HCT116 (cell line): Measurements from ENCODE around the gene RAB3GAP2. TPM values are rescaled to one million over a fixed set of nuclear protein-coding genes. Genes with fewer than 3 reads are reported as not detected.

ENCODE experiments used
- ATAC-seq: fragments of 200-7000 bp; cut with Tn5 transposase; 2 replicates; pipeline ENCODE4 v1.9.1; 2020; ENCODE audit warnings: mild to moderate bottlenecking, moderate library complexity
- BruUV-seq: library from RNA; stranded (reverse); fragments of 400-500 nt; replicated peaks from 2 replicates; lab custom pipeline; 2021; lab: Mats Ljungman, UMichigan
- CTCF ChIA-PET: fragments of 300-600 bp; sonication (Branson Sonifier 250); formaldehyde crosslinking; loops from one replicate; lab custom pipeline; 2021; ENCODE audit warnings: antibody characterized with exemption; lab: Charles Lee
- POLR2A ChIA-PET: fragments of 300-600, 350-600 bp; sonication (Branson Sonifier 250); formaldehyde crosslinking; loops from one replicate; lab custom pipeline; 2021; ENCODE audit warnings: antibody characterized with exemption; lab: Charles Lee
- RAD21 ChIA-PET, 2 experiments: fragments of 300-600 bp; sonication (Branson Sonifier 250); formaldehyde crosslinking; loops; one replicate each; lab custom pipeline; 2023; ENCODE audit warnings: low total read pairs in 2 of 2; ENCODE audit not compliant: uncharacterized antibody in 2 of 2, unreplicated experiment in 2 of 2, low non-redundant PET in 1 of 2; lab: Charles Lee
- DNase-seq: peaks from one replicate; pipeline ENCODE4 v3.0.0-alpha.2; 2010; ENCODE audit warnings: low read depth, low spot score
- H2AFZ ChIP-seq: fragments of 200-600 bp; shearing (Covaris generic), sonication (generic); 2 replicates; pipeline ENCODE4 v1.6.1; 2017; ENCODE audit warnings: low read depth, mixed run types, mixed read lengths, antibody characterized with exemption, low read length; ENCODE audit not compliant: poor library complexity, severe bottlenecking
- H3K27ac ChIP-seq: 2 replicates; pipeline ENCODE4 v1.5.1; 2012; ENCODE audit warnings: low read depth, low read length
- H3K27me3 ChIP-seq: fragments of 200-600 bp; sonication (generic); 2 replicates; pipeline ENCODE4 v1.6.1; 2016; ENCODE audit warnings: mixed run types, low read length, mixed read lengths; ENCODE audit not compliant: insufficient read depth
- H3K36me3 ChIP-seq, 2 experiments: fragments of 200-500 bp in 1 of 2; fragments of 200-600 bp in 1 of 2; sonication (Bioruptor generic) in 1 of 2; sonication (generic) in 1 of 2; 2 replicates each; pipeline versions ENCODE4 v1.5.1 to v1.6.1; 2014 to 2016; ENCODE audit warnings: low read length in 2 of 2, inconsistent platforms in 1 of 2, mixed read lengths in 1 of 2, mixed run types in 1 of 2; ENCODE audit not compliant: insufficient read depth in 2 of 2, control insufficient read depth in 1 of 2
- H3K4me1 ChIP-seq, 2 experiments: fragments of 200-600 bp in 1 of 2; sonication (generic) in 1 of 2; 2 replicates each; pipeline versions ENCODE4 v1.5.1 to v1.6.1; 2012 to 2017; ENCODE audit warnings: low read length in 2 of 2, inconsistent platforms in 1 of 2, mild to moderate bottlenecking in 1 of 2, mixed read lengths in 1 of 2, mixed run types in 1 of 2, moderate library complexity in 1 of 2; ENCODE audit not compliant: insufficient read depth in 2 of 2, control insufficient read depth in 1 of 2
- H3K4me2 ChIP-seq: fragments of 200-600 bp; sonication (generic); 2 replicates; pipeline ENCODE4 v1.6.1; 2017; ENCODE audit warnings: mixed run types, low read length, mixed read lengths
- H3K4me3 ChIP-seq, 2 experiments: fragments of 200-600 bp in 1 of 2; sonication (generic) in 1 of 2; replicated peaks in 1 of 2; 2 replicates each; pipeline ENCODE4 v1.5.1; 2011 to 2016; ENCODE audit warnings: low read length in 2 of 2, control low read depth in 1 of 2, low read depth in 1 of 2, mild to moderate bottlenecking in 1 of 2, mixed read lengths in 1 of 2, mixed run types in 1 of 2
- H3K79me2 ChIP-seq: fragments of 200-600 bp; sonication (generic); 2 replicates; pipeline ENCODE4 v1.6.1; 2017; ENCODE audit warnings: mild to moderate bottlenecking, mixed run types, low read length, moderate library complexity, mixed read lengths; ENCODE audit not compliant: insufficient read depth
- H3K9ac ChIP-seq: fragments of 200-600 bp; sonication (generic); 2 replicates; pipeline ENCODE4 v1.6.1; 2016; ENCODE audit warnings: low read length, mixed read lengths
- H3K9me2 ChIP-seq: fragments of 200-600 bp; sonication (generic), shearing (Covaris generic); 2 replicates; pipeline ENCODE4 v1.6.1; 2017; ENCODE audit warnings: mixed run types, mild to moderate bottlenecking, moderate library complexity; ENCODE audit not compliant: insufficient read depth
- H3K9me3 ChIP-seq, 2 experiments: fragments of 200-500 bp in 1 of 2; fragments of 200-600 bp in 1 of 2; sonication (Bioruptor generic) in 1 of 2; sonication (generic) in 1 of 2; 2 replicates each; pipeline ENCODE4 v1.6.1; 2014 to 2017; ENCODE audit warnings: low read length in 2 of 2, mixed read lengths in 2 of 2, inconsistent platforms in 1 of 2, low read depth in 1 of 2, mild to moderate bottlenecking in 1 of 2, mixed run types in 1 of 2, moderate library complexity in 1 of 2; ENCODE audit not compliant: control insufficient read depth in 1 of 2, insufficient read depth in 1 of 2
- H4K20me1 ChIP-seq: fragments of 200-600 bp; sonication (generic), shearing (Covaris generic); 2 replicates; pipeline ENCODE4 v1.6.1; 2017; ENCODE audit warnings: mixed run types, mild to moderate bottlenecking, moderate library complexity; ENCODE audit not compliant: insufficient read depth
- FOSL1 ChIP-seq: IDR thresholded peaks from 2 replicates; pipeline ENCODE4 v1.6.1; 2012; ENCODE audit warnings: low read depth
- POLR2AphosphoS5 ChIP-seq: IDR thresholded peaks from 2 replicates; pipeline ENCODE4 v1.6.1; 2011; ENCODE audit warnings: mild to moderate bottlenecking, low read depth, low read length, moderate library complexity
- RAD21 ChIP-seq: IDR thresholded peaks from 2 replicates; pipeline ENCODE4 v1.6.1; 2012; ENCODE audit warnings: low read depth, mild to moderate bottlenecking
- SP1 ChIP-seq: IDR thresholded peaks from 2 replicates; pipeline ENCODE4 v1.6.1; 2012; ENCODE audit warnings: low read depth
- TCF7L2 ChIP-seq: IDR thresholded peaks from 2 replicates; pipeline ENCODE4 v1.7.0; 2011; ENCODE audit warnings: borderline replicate concordance, inconsistent platforms; ENCODE audit not compliant: insufficient read depth, insufficient read length; ENCODE audit errors: extremely low read depth
- YY1 ChIP-seq: IDR thresholded peaks from 2 replicates; pipeline ENCODE4 v1.6.1; 2011; ENCODE audit warnings: low read length, low read depth, moderate library complexity, mild to moderate bottlenecking; ENCODE audit not compliant: insufficient replicate concordance; ENCODE audit errors: extremely low read depth
- intact Hi-C: fragments of 100-400 bp; cut with micrococcal nuclease; formaldehyde crosslinking; loops from 2 replicates; pipeline ENCODE4 v1.10.0; 2022
- total RNA-seq: library from RNA; stranded (reverse); gene quantifications from one replicate; pipeline ENCODE4 v1.2.1, GENCODE V29; 2021; ENCODE audit not compliant: unreplicated experiment
- TF ChIP-seq, protein P1 (sequence below), 3 experiments: fragments of 200-600 bp in 1 of 3; sonication (generic) in 1 of 3; IDR thresholded peaks in 2 of 3; conservative IDR thresholded peaks in 1 of 3; 2 replicates each; pipeline ENCODE4 v1.5.1; 2012 to 2017; ENCODE audit warnings: low read depth in 2 of 3, low read length in 2 of 3, antibody characterized with exemption in 1 of 3, borderline replicate concordance in 1 of 3, control low read depth in 1 of 3, mild to moderate bottlenecking in 1 of 3, mixed read lengths in 1 of 3, mixed run types in 1 of 3, moderate library complexity in 1 of 3; ENCODE audit not compliant: insufficient read depth in 1 of 3
- TF ChIP-seq, protein P2 (sequence below): IDR thresholded peaks from 2 replicates; pipeline ENCODE4 v1.6.1; 2012; ENCODE audit warnings: low read depth

Gene RAB3GAP2
- total RNA-seq, 1 experiment from 2014 or later = 32.5 TPM

DNA sequence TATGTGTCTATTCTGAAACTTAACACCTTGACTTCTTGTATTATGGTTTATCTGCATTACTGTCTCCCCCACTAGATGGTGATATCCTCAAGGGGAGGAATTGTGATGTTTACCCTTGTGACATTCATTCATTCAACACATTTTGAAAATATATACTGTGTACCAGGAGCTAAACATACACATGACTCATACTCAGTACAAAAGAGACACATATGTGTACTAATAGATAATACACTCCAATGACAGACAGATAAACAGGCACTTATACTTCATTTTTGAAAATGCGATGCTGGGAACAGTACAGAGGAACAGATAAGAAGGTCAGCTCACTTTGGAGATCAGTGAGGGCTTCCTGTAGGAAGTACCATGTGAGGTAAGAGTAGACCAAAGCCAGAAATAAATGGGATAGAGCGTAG, 8.9 kb upstream of the RAB3GAP2 start:
- TF ChIP-seq, protein P1, sequence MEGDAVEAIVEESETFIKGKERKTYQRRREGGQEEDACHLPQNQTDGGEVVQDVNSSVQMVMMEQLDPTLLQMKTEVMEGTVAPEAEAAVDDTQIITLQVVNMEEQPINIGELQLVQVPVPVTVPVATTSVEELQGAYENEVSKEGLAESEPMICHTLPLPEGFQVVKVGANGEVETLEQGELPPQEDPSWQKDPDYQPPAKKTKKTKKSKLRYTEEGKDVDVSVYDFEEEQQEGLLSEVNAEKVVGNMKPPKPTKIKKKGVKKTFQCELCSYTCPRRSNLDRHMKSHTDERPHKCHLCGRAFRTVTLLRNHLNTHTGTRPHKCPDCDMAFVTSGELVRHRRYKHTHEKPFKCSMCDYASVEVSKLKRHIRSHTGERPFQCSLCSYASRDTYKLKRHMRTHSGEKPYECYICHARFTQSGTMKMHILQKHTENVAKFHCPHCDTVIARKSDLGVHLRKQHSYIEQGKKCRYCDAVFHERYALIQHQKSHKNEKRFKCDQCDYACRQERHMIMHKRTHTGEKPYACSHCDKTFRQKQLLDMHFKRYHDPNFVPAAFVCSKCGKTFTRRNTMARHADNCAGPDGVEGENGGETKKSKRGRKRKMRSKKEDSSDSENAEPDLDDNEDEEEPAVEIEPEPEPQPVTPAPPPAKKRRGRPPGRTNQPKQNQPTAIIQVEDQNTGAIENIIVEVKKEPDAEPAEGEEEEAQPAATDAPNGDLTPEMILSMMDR (IDR thresholded peaks at IDR 0.05 in 2 of 3, conservative IDR thresholded peaks at IDR 0.05 in 1 of 3; ENCODE audit: borderline replicate concordance in 1 of 3, insufficient read depth in 1 of 3, low read depth in 2 of 3, low read length in 2 of 3) = peak; percentile 55 to 73 (median 65)
- TF ChIP-seq RAD21 = peak; percentile 87
- TF ChIP-seq SP1 = no peak
- ATAC-seq (peak; percentile 83), DNase-seq (peak; percentile 24)
- peak overlapping the region; percentile 19 for H2AFZ ChIP-seq
- H3K4me2 ChIP-seq = no peak overlapping the region
- no TSS peak for BruUV-seq
- H3K79me2 ChIP-seq = no peaks in the 10 kb centered on the region
- POLR2A ChIA-PET = interaction anchor here (1.2 to 1.7 kb wide), 3 partner anchors 9 to 505 kb away, joined by 4 to 5 read pairs (median 5); partner anchors contain the start of genes MTARC1, MTARC2 and RAB3GAP2
- CTCF ChIA-PET = interaction anchor here (0.6 to 4.7 kb wide), 16 partner anchors 9 to 522 kb away, joined by 3 to 47 read pairs (median 5); partner anchors contain the start of genes MTARC1 and RAB3GAP2
- H3K27me3 ChIP-seq = no peaks in the 10 kb centered on the region
- no peak overlapping the region for H3K9ac ChIP-seq
- no peaks in the 10 kb centered on the region for H3K9me3 ChIP-seq
- intact Hi-C loops = loop anchor here (1.0 to 10.0 kb wide), 5 partner anchors 401 to 522 kb away; no protein-coding TSS in a partner anchor
- no peaks in the 10 kb centered on the region for H3K4me1 ChIP-seq
- H4K20me1 ChIP-seq = no peaks in the 10 kb centered on the region
- H3K9me2 ChIP-seq = no peaks in the 10 kb centered on the region
- no peak overlapping the region for H3K27ac ChIP-seq
- H3K4me3 ChIP-seq = no peak overlapping the region
- H3K36me3 ChIP-seq = no peaks in the 10 kb centered on the region
- RAD21 ChIA-PET = interaction anchor here (1.5 to 1.7 kb wide), 2 partner anchors 63 to 495 kb away, joined by 4 to 5 read pairs; no protein-coding TSS in a partner anchor

DNA sequence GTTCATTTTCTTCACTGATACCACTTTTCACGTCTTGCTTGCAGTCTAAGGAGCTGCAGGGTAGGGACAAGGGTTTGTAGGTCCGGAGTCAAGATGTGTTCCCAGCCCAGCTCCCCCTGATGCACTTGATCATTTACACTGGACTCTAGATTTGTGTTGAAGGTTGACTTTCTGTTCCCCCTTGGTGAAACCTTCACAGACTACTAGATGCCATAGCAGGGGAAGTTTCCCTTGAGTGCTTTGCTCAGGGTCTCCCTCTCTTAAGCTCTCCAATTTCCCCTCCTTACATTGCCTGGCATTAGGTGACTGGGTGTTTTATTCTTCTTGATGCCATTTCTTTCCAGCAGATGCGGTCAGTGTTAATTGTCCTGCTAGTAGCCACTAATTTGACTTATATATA, 8.0 kb upstream of the RAB3GAP2 start:
- BruUV-seq = no TSS peak
- Histone ChIP-seq H3K27me3 (no peaks in the 10 kb centered on the region), H2AFZ (no peak overlapping the region), H3K9ac (no peak overlapping the region), H3K36me3 (no peaks in the 10 kb centered on the region), H3K9me3 (no peaks in the 10 kb centered on the region), H3K79me2 (no peaks in the 10 kb centered on the region), H4K20me1 (no peaks in the 10 kb centered on the region), H3K27ac (no peak overlapping the region), H3K4me3 (no peak overlapping the region), H3K4me2 (no peak overlapping the region), H3K9me2 (no peaks in the 10 kb centered on the region), H3K4me1 (no peaks in the 10 kb centered on the region)
- ATAC-seq (no peak), DNase-seq (no peak)
- RAD21 ChIA-PET = interaction anchor here in 1 of 2 experiments (1.5 kb wide), 1 partner anchor 496 kb away, joined by 4 read pairs; no protein-coding TSS in a partner anchor
- intact Hi-C loops = loop anchor here (5.0 to 10.0 kb wide), 2 partner anchors 402 to 405 kb away; no protein-coding TSS in a partner anchor
- POLR2A ChIA-PET = interaction anchor here (1.5 to 1.7 kb wide), 2 partner anchors 8 to 468 kb away, joined by 5 read pairs; partner anchors contain the start of genes MTARC2 and RAB3GAP2
- CTCF ChIA-PET = interaction anchor here (0.9 to 4.7 kb wide), 11 partner anchors 8 to 523 kb away, joined by 3 to 47 read pairs (median 9); partner anchors contain the start of gene RAB3GAP2
- no peak for TF ChIP-seq POLR2AphosphoS5
- no peak for TF ChIP-seq FOSL1
- TF ChIP-seq RAD21 = no peak
- no peak for TF ChIP-seq TCF7L2
- TF ChIP-seq, protein P1 (IDR thresholded peaks at IDR 0.05 in 2 of 3, conservative IDR thresholded peaks at IDR 0.05 in 1 of 3; ENCODE audit: borderline replicate concordance in 1 of 3, insufficient read depth in 1 of 3, low read depth in 2 of 3, low read length in 2 of 3) = no peak
- TF ChIP-seq, protein P2, sequence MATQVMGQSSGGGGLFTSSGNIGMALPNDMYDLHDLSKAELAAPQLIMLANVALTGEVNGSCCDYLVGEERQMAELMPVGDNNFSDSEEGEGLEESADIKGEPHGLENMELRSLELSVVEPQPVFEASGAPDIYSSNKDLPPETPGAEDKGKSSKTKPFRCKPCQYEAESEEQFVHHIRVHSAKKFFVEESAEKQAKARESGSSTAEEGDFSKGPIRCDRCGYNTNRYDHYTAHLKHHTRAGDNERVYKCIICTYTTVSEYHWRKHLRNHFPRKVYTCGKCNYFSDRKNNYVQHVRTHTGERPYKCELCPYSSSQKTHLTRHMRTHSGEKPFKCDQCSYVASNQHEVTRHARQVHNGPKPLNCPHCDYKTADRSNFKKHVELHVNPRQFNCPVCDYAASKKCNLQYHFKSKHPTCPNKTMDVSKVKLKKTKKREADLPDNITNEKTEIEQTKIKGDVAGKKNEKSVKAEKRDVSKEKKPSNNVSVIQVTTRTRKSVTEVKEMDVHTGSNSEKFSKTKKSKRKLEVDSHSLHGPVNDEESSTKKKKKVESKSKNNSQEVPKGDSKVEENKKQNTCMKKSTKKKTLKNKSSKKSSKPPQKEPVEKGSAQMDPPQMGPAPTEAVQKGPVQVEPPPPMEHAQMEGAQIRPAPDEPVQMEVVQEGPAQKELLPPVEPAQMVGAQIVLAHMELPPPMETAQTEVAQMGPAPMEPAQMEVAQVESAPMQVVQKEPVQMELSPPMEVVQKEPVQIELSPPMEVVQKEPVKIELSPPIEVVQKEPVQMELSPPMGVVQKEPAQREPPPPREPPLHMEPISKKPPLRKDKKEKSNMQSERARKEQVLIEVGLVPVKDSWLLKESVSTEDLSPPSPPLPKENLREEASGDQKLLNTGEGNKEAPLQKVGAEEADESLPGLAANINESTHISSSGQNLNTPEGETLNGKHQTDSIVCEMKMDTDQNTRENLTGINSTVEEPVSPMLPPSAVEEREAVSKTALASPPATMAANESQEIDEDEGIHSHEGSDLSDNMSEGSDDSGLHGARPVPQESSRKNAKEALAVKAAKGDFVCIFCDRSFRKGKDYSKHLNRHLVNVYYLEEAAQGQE = no peak
- TF ChIP-seq YY1 = no peak
- TF ChIP-seq SP1 = no peak
